ENCODE results near the gene SEPTIN5.

Gene SEPTIN5

GRCh38 chr22:19680911-19681862, 33.1 kb upstream of the SEPTIN5 start:
- no peaks in the 10 kb centered on the region for H3K9me3 ChIP-seq (ENCODE audit: control insufficient read depth, low read length)
- H3K36me3 ChIP-seq (ENCODE audit: control insufficient read depth, insufficient read depth, low read length) = no peaks in the 10 kb centered on the region
- DNase-seq = no peak
- H3K4me3 ChIP-seq (ENCODE audit: insufficient read depth, low read depth, low read length, poor library complexity, severe bottlenecking) = no peak overlapping the region
- H3K27ac ChIP-seq (ENCODE audit: insufficient read depth, low read length, poor library complexity, severe bottlenecking) = no peak overlapping the region
- no peaks in the 10 kb centered on the region for H3K4me1 ChIP-seq (ENCODE audit: control insufficient read depth, insufficient read depth, low read length, poor library complexity, severe bottlenecking)
- peaks cover 16% of the 10 kb centered on the region for H3K27me3 ChIP-seq (replicated peaks; ENCODE audit: control insufficient read depth, insufficient read depth, low read length, poor library complexity, severe bottlenecking)

- no peak for DNase-seq
- H3K27me3 ChIP-seq (replicated peaks; ENCODE audit: control insufficient read depth, insufficient read depth, low read length, poor library complexity, severe bottlenecking) = peaks cover 16% of the 10 kb centered on the region
- H3K27ac ChIP-seq (ENCODE audit: insufficient read depth, low read length, poor library complexity, severe bottlenecking) = no peak overlapping the region
- no peak overlapping the region for H3K4me3 ChIP-seq (ENCODE audit: insufficient read depth, low read depth, low read length, poor library complexity, severe bottlenecking)
- no peaks in the 10 kb centered on the region for H3K36me3 ChIP-seq (ENCODE audit: control insufficient read depth, insufficient read depth, low read length)
- H3K9me3 ChIP-seq (ENCODE audit: control insufficient read depth, low read length) = no peaks in the 10 kb centered on the region
- H3K4me1 ChIP-seq (ENCODE audit: control insufficient read depth, insufficient read depth, low read length, poor library complexity, severe bottlenecking) = no peaks in the 10 kb centered on the region
Observed at GRCh38 chr22:19681863-19682245, 32.4 kb upstream of the SEPTIN5 start.

GRCh38 chr22:19686946-19687345, 27.4 kb upstream of the SEPTIN5 start:
- Histone ChIP-seq H3K4me3 (ENCODE audit: insufficient read depth, low read depth, low read length, poor library complexity, severe bottlenecking) (no peak overlapping the region), H3K9me3 (ENCODE audit: control insufficient read depth, low read length) (no peaks in the 10 kb centered on the region), H3K36me3 (ENCODE audit: control insufficient read depth, insufficient read depth, low read length) (no peaks in the 10 kb centered on the region), H3K27ac (ENCODE audit: insufficient read depth, low read length, poor library complexity, severe bottlenecking) (no peak overlapping the region), H3K4me1 (ENCODE audit: control insufficient read depth, insufficient read depth, low read length, poor library complexity, severe bottlenecking) (no peaks in the 10 kb centered on the region), H3K27me3 (replicated peaks; ENCODE audit: control insufficient read depth, insufficient read depth, low read length, poor library complexity, severe bottlenecking) (no peaks in the 10 kb centered on the region)
- no peak for DNase-seq

- H3K9me3 ChIP-seq (ENCODE audit: control insufficient read depth, low read length) = no peaks in the 10 kb centered on the region
- H3K4me3 ChIP-seq (ENCODE audit: insufficient read depth, low read depth, low read length, poor library complexity, severe bottlenecking) = no peak overlapping the region
- no peak for DNase-seq
- no peaks in the 10 kb centered on the region for H3K27me3 ChIP-seq (replicated peaks; ENCODE audit: control insufficient read depth, insufficient read depth, low read length, poor library complexity, severe bottlenecking)
- no peaks in the 10 kb centered on the region for H3K36me3 ChIP-seq (ENCODE audit: control insufficient read depth, insufficient read depth, low read length)
- H3K4me1 ChIP-seq (ENCODE audit: control insufficient read depth, insufficient read depth, low read length, poor library complexity, severe bottlenecking) = no peaks in the 10 kb centered on the region
- no peak overlapping the region for H3K27ac ChIP-seq (ENCODE audit: insufficient read depth, low read length, poor library complexity, severe bottlenecking)
Observed at GRCh38 chr22:19687561-19688300, 26.6 kb upstream of the SEPTIN5 start.

- no peaks in the 10 kb centered on the region for H3K27me3 ChIP-seq (replicated peaks; ENCODE audit: control insufficient read depth, insufficient read depth, low read length, poor library complexity, severe bottlenecking)
Observed at GRCh38 chr22:19688301-19689290, 25.7 kb upstream of the SEPTIN5 start.

GRCh38 chr22:19689408-19689807, 24.9 kb upstream of the SEPTIN5 start:
- Histone ChIP-seq H3K27ac (ENCODE audit: insufficient read depth, low read length, poor library complexity, severe bottlenecking) (no peak overlapping the region), H3K4me3 (ENCODE audit: insufficient read depth, low read depth, low read length, poor library complexity, severe bottlenecking) (no peak overlapping the region), H3K9me3 (ENCODE audit: control insufficient read depth, low read length) (no peaks in the 10 kb centered on the region), H3K36me3 (ENCODE audit: control insufficient read depth, insufficient read depth, low read length) (no peaks in the 10 kb centered on the region), H3K4me1 (ENCODE audit: control insufficient read depth, insufficient read depth, low read length, poor library complexity, severe bottlenecking) (no peaks in the 10 kb centered on the region), H3K27me3 (replicated peaks; ENCODE audit: control insufficient read depth, insufficient read depth, low read length, poor library complexity, severe bottlenecking) (no peaks in the 10 kb centered on the region)
- no peak for DNase-seq

More at GRCh38 chr22:19688301-19689290, 25.7 kb upstream of the SEPTIN5 start:
- H3K4me1 ChIP-seq (ENCODE audit: control insufficient read depth, insufficient read depth, low read length, poor library complexity, severe bottlenecking) = no peaks in the 10 kb centered on the region
- no peaks in the 10 kb centered on the region for H3K9me3 ChIP-seq (ENCODE audit: control insufficient read depth, low read length)
- H3K4me3 ChIP-seq (ENCODE audit: insufficient read depth, low read depth, low read length, poor library complexity, severe bottlenecking) = no peak overlapping the region
- H3K36me3 ChIP-seq (ENCODE audit: control insufficient read depth, insufficient read depth, low read length) = no peaks in the 10 kb centered on the region
- DNase-seq = no peak
- no peak overlapping the region for H3K27ac ChIP-seq (ENCODE audit: insufficient read depth, low read length, poor library complexity, severe bottlenecking)

- H3K9me3 ChIP-seq (ENCODE audit: control insufficient read depth, low read length) = no peaks in the 10 kb centered on the region
- no peak overlapping the region for H3K27ac ChIP-seq (ENCODE audit: insufficient read depth, low read length, poor library complexity, severe bottlenecking)
- no peak overlapping the region for H3K4me3 ChIP-seq (ENCODE audit: insufficient read depth, low read depth, low read length, poor library complexity, severe bottlenecking)
- no peak for DNase-seq
- no peaks in the 10 kb centered on the region for H3K36me3 ChIP-seq (ENCODE audit: control insufficient read depth, insufficient read depth, low read length)
- H3K4me1 ChIP-seq (ENCODE audit: control insufficient read depth, insufficient read depth, low read length, poor library complexity, severe bottlenecking) = no peaks in the 10 kb centered on the region
- no peaks in the 10 kb centered on the region for H3K27me3 ChIP-seq (replicated peaks; ENCODE audit: control insufficient read depth, insufficient read depth, low read length, poor library complexity, severe bottlenecking)
Observed at GRCh38 chr22:19691007-19691720, 23.1 kb upstream of the SEPTIN5 start.

- no peak for DNase-seq
- H3K4me3 ChIP-seq (ENCODE audit: insufficient read depth, low read depth, low read length, poor library complexity, severe bottlenecking) = no peak overlapping the region
- H3K4me1 ChIP-seq (ENCODE audit: control insufficient read depth, insufficient read depth, low read length, poor library complexity, severe bottlenecking) = no peaks in the 10 kb centered on the region
- H3K36me3 ChIP-seq (ENCODE audit: control insufficient read depth, insufficient read depth, low read length) = no peaks in the 10 kb centered on the region
- no peaks in the 10 kb centered on the region for H3K9me3 ChIP-seq (ENCODE audit: control insufficient read depth, low read length)
- no peaks in the 10 kb centered on the region for H3K27me3 ChIP-seq (replicated peaks; ENCODE audit: control insufficient read depth, insufficient read depth, low read length, poor library complexity, severe bottlenecking)
- no peak overlapping the region for H3K27ac ChIP-seq (ENCODE audit: insufficient read depth, low read length, poor library complexity, severe bottlenecking)
Observed at GRCh38 chr22:19691721-19692341, 22.5 kb upstream of the SEPTIN5 start.

- Histone ChIP-seq H3K27ac (ENCODE audit: insufficient read depth, low read length, poor library complexity, severe bottlenecking) (no peak overlapping the region), H3K27me3 (replicated peaks; ENCODE audit: control insufficient read depth, insufficient read depth, low read length, poor library complexity, severe bottlenecking) (no peaks in the 10 kb centered on the region), H3K4me3 (ENCODE audit: insufficient read depth, low read depth, low read length, poor library complexity, severe bottlenecking) (no peak overlapping the region), H3K36me3 (ENCODE audit: control insufficient read depth, insufficient read depth, low read length) (no peaks in the 10 kb centered on the region), H3K9me3 (ENCODE audit: control insufficient read depth, low read length) (no peaks in the 10 kb centered on the region), H3K4me1 (ENCODE audit: control insufficient read depth, insufficient read depth, low read length, poor library complexity, severe bottlenecking) (no peaks in the 10 kb centered on the region)
- no peak for DNase-seq
Observed at GRCh38 chr22:19693581-19693980, 20.7 kb upstream of the SEPTIN5 start.
